Head of caudate nucleus (tissue), 42 donors: Measurements from ENCODE around the gene SLC4A5.

Experiments
- DNase-seq, 42 donors: peaks; one replicate each; pipeline versions ENCODE4 v3.0.0 to v3.0.0-alpha.2; 2020 to 2021; ENCODE audit warnings: mixed read lengths in 7 of 42
- intact Hi-C: fragments of 100-400 bp; cut with DNase I; formaldehyde crosslinking; loops from one replicate; pipeline ENCODE4 v1.15.0; 2022

The SLC4A5 gene

DNA sequence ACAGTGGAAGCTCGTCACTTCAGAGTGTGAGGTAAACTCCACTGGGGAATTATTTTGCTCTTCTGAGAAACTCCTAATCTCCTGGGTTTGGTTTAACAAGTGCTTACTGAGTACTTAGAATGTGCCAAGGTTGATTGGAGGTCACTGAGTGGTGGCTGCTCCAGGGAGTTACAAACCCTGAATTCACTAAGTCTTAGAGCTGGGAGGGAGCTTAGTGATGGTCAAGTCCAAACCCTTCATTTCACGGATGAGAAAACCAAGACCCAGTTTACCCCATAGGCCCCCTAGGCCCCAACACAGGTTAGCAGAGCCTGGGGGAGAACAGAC lies 52.0 kb downstream of the SLC4A5 start:
- intact Hi-C loops: no loop called here
- DNase-seq: no peak

GRCh38 chr2:74290466-74291217 lies 52.6 kb downstream of the SLC4A5 start:
- intact Hi-C loops: no loop called here
- no peak for DNase-seq

GRCh38 chr2:74290066-74290465 lies 53.1 kb downstream of the SLC4A5 start:
- peak in 1 of 42 donors; percentile 15 for DNase-seq
- intact Hi-C loops: no loop called here

DNA sequence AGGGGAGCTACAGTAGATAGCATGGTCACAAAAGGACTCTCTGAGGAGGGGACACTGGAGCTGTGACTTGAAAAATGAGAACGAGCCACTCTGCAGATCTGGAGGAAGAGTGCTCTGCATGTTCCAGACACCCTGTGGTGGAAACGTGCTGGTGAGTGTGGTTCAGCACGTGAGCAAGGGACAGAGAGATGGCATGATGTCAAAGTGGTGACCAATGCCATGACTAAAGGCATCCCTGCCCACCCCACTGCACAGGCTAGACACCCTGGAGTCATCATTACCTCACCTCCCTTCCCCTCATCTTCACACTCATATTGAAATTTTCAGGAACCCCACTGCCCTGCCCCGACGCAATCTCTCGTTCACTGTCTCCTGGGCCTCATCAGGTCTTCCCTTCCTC lies 56.5 kb downstream of the SLC4A5 start:
- intact Hi-C loops: no loop called here

GRCh38 chr2:74281141-74281975 lies 61.9 kb downstream of the SLC4A5 start:
- DNase-seq: no peak
- intact Hi-C loops: no loop called here

More for the DNA sequence above, 56.5 kb downstream of the SLC4A5 start:
- peak in 1 of 42 donors; percentile 28 for DNase-seq

DNA sequence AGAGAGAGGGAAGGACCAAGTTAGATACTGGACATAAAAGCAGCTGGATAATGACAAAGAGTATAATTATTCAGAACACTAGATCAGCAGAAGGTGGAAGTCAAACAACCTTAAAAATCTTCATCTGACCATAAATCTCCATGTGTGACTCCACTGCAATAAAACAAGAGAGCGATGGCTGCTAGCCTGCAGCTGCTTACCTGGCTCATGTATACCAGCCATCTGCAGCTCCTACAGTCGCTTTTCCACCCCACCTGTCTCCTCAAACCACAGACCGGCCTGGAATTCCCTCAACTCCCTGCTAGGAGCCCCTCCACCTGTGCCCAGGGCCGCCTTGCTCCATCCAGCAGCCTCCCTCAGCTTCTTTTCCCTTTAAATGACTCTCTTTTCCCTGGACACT lies 64.5 kb downstream of the SLC4A5 start:
- intact Hi-C loops: no loop called here

DNA sequence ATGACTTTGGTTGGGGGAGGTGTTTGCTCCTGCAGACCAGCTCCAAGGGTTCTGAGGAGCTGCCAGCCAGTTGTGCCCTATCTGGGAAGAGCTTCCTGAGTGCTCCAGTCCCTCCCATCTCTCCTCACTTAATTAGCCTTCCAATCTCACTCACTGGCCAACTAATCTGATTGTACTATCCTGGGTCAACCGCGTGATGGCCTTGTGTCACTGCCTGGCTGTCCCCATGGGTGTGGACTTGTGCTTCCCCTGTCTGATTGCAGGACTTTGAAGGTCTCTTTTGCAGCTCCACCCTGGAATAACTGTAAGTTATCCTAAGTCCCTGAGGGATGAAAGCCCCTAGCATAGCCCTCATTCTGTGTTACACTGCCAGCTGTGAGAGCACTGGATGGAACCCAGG lies 65.0 kb downstream of the SLC4A5 start:
- DNase-seq: no peak
- intact Hi-C loops: no loop called here

More for the DNA sequence above, 64.5 kb downstream of the SLC4A5 start:
- DNase-seq: no peak

DNA sequence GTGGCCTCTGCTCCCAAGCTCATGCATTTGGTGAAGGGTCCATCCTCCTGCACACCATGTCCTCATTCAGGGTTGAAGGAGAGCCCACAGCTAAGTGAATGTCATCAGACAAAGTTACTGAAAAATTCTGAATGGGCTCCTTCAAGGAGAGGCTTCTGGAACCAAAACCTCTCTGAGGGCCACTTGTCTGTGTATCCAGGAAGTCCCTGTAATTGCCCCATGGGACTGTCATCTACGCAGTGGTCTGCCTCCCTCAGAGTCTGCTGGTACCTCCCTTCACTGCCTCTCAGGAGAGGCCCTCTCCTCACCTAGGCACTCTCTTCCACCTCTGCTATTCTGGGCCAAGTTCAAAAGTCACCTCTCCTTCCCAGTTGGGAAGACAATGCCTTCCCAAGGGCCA lies 68.0 kb downstream of the SLC4A5 start:
- intact Hi-C loops: no loop called here
- no peak for DNase-seq

- intact Hi-C loops: no loop called here
- no peak for DNase-seq
Observed at GRCh38 chr2:74269667-74270066, 73.5 kb downstream of the SLC4A5 start.

DNA sequence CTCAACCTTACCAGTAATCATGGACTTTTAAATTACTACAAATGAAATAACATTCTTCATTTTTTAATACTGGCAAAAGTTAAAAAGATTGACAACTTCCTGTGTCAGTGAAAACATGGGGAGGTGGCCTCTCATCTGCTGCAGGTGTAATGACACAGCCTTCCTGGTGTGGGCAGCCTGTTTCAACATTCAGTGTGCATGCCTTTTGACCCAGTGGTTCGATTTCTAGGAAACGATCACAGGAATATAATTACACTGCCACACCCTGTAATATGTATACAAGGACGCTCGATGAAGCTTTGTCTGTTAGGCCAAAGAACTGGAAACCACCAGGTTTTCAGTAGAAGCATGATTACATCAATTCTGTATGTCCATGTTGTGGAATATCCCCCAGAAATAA lies 76.1 kb downstream of the SLC4A5 start:
- DNase-seq: no peak
- intact Hi-C loops: no loop called here

DNA sequence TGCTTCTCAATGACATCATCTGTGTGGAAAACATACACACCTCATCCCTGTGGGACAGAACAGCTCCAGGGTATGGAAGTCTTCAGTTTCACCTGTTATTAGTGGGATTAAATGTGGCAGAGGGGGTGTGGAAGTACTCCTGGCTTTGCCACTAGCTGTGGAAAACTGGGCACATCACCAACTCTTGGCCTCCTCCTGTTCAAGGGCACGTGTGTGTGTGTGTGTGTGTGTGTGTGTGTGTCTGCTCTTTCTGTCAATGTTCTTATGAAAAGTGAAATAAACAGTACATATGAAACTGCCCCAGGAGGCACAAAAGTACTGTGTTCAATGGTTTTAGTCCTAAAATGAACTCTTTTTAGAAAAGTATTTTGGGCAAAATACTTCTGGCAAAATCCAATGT lies 78.9 kb downstream of the SLC4A5 start:
- no peak for DNase-seq
- intact Hi-C loops: no loop called here

DNA sequence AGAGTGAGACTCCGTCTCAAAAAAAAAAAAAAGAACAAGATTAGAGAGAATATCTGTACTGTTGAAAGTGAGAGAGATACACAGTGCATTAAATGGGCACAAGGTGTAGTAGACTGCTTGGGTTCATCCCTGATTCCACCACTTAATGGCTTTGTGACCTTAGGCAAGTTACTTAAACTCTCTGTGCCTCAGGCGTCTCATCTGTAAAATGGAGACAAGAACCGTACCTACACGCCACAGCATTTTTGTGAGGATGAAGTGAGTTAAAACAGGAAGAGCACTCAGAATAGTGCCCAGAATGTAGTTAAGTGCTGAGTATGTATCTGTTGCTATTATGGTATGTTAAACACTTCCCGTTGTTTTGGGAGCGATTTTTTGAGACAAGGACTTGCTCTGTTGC lies 80.5 kb downstream of the SLC4A5 start:
- DNase-seq: no peak
- intact Hi-C loops: no loop called here

DNA sequence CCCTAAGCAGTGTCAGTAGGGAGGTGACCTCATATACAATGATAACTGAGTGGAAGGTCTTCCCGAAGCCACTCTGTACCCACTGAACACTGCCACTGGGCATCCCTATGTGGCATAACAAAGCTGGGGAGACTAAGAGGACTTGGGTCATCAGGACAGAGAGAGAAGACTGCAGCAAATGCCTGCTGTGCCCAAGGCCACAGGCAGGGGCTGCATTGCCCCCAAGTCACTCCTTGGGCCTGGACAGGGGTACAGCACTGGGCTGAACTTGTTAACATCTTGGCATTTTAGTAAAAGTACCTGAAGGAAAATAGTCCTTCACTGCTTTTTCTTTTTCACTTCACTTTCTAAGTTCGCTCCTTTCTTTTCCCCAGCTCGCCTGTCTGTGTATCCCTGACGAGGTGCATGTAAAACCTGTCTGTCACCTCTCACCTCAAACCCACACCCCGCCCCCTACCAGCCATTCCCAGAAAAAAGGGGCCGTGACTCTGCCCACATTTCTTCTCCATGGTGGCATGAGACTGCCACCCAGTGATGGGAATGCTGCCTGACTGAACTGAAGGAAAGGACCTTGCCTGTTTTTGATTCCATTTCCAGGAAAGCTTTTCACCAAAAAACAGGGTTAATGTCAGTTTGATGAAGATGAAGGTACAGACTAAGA lies 81.9 kb downstream of the SLC4A5 start:
- peak; percentile 13 to 82 (median 56) for DNase-seq
- intact Hi-C loops: no loop called here

DNA sequence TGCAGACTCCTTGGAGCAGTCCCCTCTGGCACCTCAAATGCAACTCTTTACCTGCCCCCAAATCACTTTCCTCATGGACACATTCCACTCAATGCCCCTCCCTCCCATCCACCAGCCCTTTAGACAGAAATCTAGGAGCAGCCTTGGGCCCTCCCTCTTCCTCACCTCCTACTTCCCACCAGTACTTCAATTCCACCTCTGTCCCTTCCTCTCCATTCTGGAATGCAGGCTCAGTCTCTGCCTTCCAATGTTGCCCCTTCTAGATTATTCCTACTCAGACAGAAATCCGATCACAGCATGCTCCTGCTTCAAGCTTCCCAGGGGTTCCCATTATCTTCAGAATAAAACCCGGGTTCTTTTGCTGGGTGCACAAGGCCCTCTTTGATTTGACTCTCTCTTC lies 82.7 kb downstream of the SLC4A5 start:
- no peak for DNase-seq
- intact Hi-C loops: no loop called here

GRCh38 chr2:74259733-74260132 lies 83.5 kb downstream of the SLC4A5 start:
- intact Hi-C loops: no loop called here
- no peak for DNase-seq

GRCh38 chr2:74259191-74259590 lies 84.0 kb downstream of the SLC4A5 start:
- intact Hi-C loops: no loop called here
- no peak for DNase-seq

- DNase-seq: no peak
- intact Hi-C loops: no loop called here
Observed at GRCh38 chr2:74255660-74256213, 87.5 kb downstream of the SLC4A5 start.

DNA sequence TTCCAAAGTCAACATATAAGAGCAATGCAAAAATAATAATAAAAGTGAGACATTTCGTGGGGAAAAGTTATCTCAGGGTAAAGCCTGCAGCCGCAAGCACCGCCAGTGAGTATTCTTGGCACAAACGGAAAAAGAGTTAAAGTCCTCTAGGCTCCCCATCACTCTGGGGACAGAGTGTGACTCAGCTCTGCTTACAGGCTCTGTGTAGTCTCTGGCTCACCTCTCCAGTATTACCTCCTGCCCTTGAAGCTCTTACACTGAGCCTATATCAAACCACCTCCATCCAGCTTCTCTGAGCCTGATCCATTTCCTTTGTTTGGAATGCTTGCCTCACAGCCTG lies 89.3 kb downstream of the SLC4A5 start:
- DNase-seq: no peak
- intact Hi-C loops: no loop called here

GRCh38 chr2:74253306-74253970 lies 89.8 kb downstream of the SLC4A5 start:
- DNase-seq: no peak
- intact Hi-C loops: no loop called here

DNA sequence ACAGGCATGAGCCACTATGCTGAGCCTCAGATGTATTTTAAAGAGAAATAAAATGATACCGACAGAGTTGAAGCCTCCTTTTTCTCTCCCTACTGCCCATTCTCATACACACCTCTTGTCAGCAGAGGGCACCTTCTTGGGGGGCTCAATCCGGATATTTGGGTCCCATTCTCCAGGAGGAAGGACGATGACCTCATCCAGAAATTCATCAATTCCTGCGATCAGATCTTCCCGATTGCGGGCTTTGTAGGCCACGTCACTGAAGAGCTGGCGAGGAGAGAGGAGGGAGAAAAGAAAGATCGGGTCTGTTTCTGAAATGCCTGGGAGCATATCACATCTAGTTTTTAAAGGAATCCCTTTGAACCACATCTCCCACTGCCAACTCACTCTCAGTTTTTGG lies 90.4 kb downstream of the SLC4A5 start:
- intact Hi-C loops: no loop called here
- no peak for DNase-seq
